Lower lobe of right lung (tissue), 2 donors: ENCODE results near the gene BBX. TPM values are rescaled to one million over a fixed set of nuclear protein-coding genes. Genes with fewer than 3 reads are reported as not detected.

Source experiments
- ATAC-seq, 2 donors: fragments of 200-7000 bp; cut with Tn5 transposase; one replicate each; pipeline ENCODE4 v1.9.1; 2020 to 2022; ENCODE audit warnings: mild to moderate bottlenecking in 2 of 2, moderate library complexity in 2 of 2
- DNase-seq: peaks from one replicate; pipeline ENCODE4 v3.0.0-alpha.2; 2020
- H3K27ac ChIP-seq: fragments of 200-600 bp; one replicate; pipeline ENCODE4 v1.8.0; 2022
- H3K27me3 ChIP-seq: fragments of 200-600 bp; one replicate; pipeline ENCODE4 v1.8.0; 2022; ENCODE audit warnings: low read depth
- H3K36me3 ChIP-seq: fragments of 200-600 bp; one replicate; pipeline ENCODE4 v1.8.0; 2022; ENCODE audit warnings: mild to moderate bottlenecking
- H3K4me1 ChIP-seq: fragments of 200-600 bp; one replicate; pipeline ENCODE4 v1.8.0; 2022
- H3K4me3 ChIP-seq: fragments of 200-600 bp; one replicate; pipeline ENCODE4 v1.8.0; 2022; ENCODE audit warnings: mild to moderate bottlenecking
- H3K9me3 ChIP-seq: fragments of 200-600 bp; one replicate; pipeline ENCODE4 v1.8.0; 2022
- intact Hi-C: fragments of 100-400 bp; cut with DNase I; formaldehyde crosslinking; loops from one replicate; pipeline ENCODE4 v1.11.0; 2022
- total RNA-seq: library from RNA; stranded (reverse); fragmentation: NEBNext Ultra II Directional; extraction: Animal tissue kit (Norgen Biotek cat#: 25700); gene quantifications from one replicate; pipeline ENCODE4 v1.2.1, GENCODE V29; 2021
- TF ChIP-seq, protein P1 (sequence below): fragments of 200-600 bp; IDR thresholded peaks from one replicate; pipeline ENCODE4 v1.8.0; 2022; ENCODE audit warnings: antibody characterized with exemption, mild to moderate bottlenecking
- donor health status: DM: no; HTN: yes; CAD: no; lungs with severe emphysema.

The BBX gene
- total RNA-seq, 1 donor from 2014 or later = 58.3 TPM

DNA sequence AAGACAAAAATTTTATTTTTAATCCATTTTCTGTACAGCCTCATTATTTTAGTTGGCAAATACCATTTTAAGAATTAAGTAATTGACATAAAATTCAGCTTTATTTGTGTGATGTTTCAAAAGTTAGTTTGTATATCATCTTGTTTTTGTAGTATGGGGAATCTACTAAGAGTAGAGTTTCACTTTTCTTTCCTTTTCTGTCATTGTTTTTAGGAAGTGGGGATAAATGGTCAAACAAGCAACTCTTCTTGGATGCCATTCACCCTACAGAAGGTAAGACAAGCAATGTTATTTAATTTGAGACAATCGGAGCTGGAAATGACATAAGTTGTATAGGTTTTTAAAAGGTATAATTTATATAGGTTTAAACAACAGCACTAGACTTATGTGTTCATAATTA lies 268.3 kb downstream of the BBX start:
- DNase-seq (no peak), ATAC-seq (no peak)
- Histone ChIP-seq H3K27me3 (no peaks in the 10 kb centered on the region), H3K9me3 (no peaks in the 10 kb centered on the region), H3K4me1 (peaks cover under 1% of the 10 kb centered on the region), H3K4me3 (no peak overlapping the region), H3K27ac (no peak overlapping the region), H3K36me3 (peaks cover 19% of the 10 kb centered on the region)
- intact Hi-C loops = no loop called here
- TF ChIP-seq, protein P1, sequence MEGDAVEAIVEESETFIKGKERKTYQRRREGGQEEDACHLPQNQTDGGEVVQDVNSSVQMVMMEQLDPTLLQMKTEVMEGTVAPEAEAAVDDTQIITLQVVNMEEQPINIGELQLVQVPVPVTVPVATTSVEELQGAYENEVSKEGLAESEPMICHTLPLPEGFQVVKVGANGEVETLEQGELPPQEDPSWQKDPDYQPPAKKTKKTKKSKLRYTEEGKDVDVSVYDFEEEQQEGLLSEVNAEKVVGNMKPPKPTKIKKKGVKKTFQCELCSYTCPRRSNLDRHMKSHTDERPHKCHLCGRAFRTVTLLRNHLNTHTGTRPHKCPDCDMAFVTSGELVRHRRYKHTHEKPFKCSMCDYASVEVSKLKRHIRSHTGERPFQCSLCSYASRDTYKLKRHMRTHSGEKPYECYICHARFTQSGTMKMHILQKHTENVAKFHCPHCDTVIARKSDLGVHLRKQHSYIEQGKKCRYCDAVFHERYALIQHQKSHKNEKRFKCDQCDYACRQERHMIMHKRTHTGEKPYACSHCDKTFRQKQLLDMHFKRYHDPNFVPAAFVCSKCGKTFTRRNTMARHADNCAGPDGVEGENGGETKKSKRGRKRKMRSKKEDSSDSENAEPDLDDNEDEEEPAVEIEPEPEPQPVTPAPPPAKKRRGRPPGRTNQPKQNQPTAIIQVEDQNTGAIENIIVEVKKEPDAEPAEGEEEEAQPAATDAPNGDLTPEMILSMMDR = no peak

DNA sequence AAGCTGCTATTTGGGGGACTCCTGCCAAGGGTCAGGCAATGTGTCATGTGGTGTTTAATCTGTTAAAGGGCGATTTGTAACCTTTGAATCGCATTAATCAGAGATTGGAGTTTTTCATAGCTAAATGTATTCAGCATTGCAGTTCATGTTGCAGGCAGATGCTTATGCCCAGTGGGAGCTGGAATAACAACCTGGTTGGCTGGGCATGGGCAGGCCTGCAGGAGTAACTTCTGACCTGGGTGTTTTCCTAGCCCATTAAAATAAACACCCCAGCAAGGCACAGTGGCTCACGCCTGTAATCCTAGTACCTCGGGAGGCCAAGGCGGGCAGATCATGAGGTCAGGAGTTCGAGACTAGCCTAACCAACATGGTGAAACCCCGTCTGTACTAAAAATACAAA lies 268.7 kb downstream of the BBX start:
- H3K4me1 ChIP-seq = peaks cover 5% of the 10 kb centered on the region
- intact Hi-C loops = no loop called here
- H3K4me3 ChIP-seq = no peak overlapping the region
- TF ChIP-seq, protein P1 = no peak
- H3K36me3 ChIP-seq = peaks cover 19% of the 10 kb centered on the region
- no peaks in the 10 kb centered on the region for H3K27me3 ChIP-seq
- ATAC-seq (no peak), DNase-seq (no peak)
- H3K9me3 ChIP-seq = no peaks in the 10 kb centered on the region
- H3K27ac ChIP-seq = no peak overlapping the region

DNA sequence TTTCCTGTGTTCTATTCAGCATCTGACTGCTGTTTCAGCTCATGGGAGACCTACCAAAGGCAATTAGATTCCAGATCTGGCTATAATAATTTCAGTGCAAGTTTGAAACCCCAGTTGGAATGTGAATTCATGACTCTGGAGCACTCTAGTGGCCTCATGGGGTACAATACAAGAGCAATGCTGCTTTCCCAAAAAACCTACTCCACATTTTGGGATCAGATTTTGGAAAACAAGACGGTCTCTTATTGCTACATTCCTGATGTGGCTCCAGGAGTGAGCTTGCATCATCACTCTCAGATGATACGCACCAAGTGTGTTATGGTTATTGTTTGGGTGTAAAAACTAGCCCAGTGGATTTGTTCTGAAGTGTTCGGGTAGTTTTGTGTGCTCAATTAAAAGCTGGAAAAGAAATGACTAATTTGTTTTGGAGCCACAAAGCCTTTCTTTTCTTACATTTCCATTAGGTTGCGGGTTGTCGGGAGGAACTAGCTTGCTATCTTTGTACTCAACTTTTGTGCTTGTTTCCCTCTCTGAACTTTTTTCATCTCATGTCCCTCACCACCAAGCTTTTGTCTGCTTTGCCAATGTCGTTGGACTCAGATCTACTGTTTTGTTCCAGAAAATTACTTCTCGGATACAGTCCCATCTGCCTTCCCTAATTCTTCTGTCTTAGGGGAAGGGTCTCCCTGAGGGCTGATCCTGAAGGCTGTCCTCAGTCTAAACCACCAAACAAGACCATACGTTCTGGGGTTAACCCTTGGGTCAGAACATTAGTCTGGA lies 272.1 kb downstream of the BBX start:
- intact Hi-C loops = no loop called here
- DNase-seq = no peak
- H3K4me3 ChIP-seq = no peak overlapping the region
- peak; percentile 12 to 62 for ATAC-seq
- peaks cover 11% of the 10 kb centered on the region for H3K4me1 ChIP-seq
- H3K27ac ChIP-seq = no peak overlapping the region
- TF ChIP-seq, protein P1 = peak; percentile 22
- H3K9me3 ChIP-seq = no peaks in the 10 kb centered on the region
- no peaks in the 10 kb centered on the region for H3K27me3 ChIP-seq
- peaks cover 28% of the 10 kb centered on the region for H3K36me3 ChIP-seq

DNA sequence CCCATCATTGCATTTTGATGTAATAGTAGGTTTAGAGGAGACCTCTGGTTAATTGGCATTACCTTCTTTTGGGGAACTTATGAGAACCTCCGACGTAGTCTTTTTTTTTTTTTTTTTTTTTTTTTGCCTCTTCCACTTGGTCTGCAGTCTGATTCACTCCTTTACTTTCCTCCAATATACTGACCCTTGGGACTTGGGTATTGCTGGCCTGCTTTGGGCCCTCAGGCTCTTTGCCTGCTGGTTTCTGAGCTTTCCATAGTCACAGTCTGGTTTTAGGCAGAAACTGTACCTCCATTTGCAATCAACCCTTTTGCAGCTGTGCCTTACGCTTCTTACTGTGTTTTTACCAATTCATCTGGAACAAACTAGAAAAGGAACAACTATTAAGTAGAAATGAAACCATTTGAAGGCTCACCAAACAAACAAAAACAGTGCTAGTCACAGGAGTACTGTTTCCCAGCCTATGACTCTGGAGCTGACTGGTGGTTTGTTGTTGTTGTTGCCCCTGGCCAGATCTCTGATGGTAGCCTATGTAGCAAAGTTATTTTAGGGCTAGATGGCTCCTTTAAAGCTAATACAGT lies 272.8 kb downstream of the BBX start:
- intact Hi-C loops = no loop called here
- H3K9me3 ChIP-seq = no peaks in the 10 kb centered on the region
- DNase-seq (no peak), ATAC-seq (no peak)
- no peak overlapping the region for H3K27ac ChIP-seq
- TF ChIP-seq, protein P1 = no peak
- H3K4me1 ChIP-seq = peaks cover 11% of the 10 kb centered on the region
- H3K36me3 ChIP-seq = peaks cover 36% of the 10 kb centered on the region
- no peaks in the 10 kb centered on the region for H3K27me3 ChIP-seq
- H3K4me3 ChIP-seq = no peak overlapping the region

DNA sequence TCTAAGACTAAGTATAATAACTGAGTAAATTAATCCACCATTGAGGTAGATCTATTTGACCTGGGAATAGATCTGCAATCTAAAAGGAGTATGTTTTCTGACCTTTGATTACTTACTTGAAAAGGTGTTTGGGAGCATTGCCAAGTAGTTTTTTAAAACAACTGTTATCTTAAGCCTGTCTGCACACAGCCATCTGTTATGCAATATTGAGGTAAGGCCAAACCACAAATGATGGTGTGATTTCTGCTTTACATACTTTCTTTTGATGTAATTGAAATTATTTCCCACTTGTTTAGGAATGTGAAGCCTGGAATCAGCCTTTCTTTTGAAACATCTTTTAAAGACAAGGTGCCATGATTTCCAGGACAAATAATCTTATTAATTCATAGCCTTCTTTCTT lies 274.0 kb downstream of the BBX start:
- ATAC-seq = peak; percentile 56 to 65
- TF ChIP-seq, protein P1 = no peak
- H3K9me3 ChIP-seq = no peaks in the 10 kb centered on the region
- no peaks in the 10 kb centered on the region for H3K27me3 ChIP-seq
- H3K27ac ChIP-seq = no peak overlapping the region
- peaks cover 40% of the 10 kb centered on the region for H3K36me3 ChIP-seq
- H3K4me1 ChIP-seq = peaks cover 11% of the 10 kb centered on the region
- intact Hi-C loops = no loop called here
- DNase-seq = no peak
- no peak overlapping the region for H3K4me3 ChIP-seq
